Adrenal gland (tissue), 12 donors: ENCODE results near the gene AKT1S1. TPM values are rescaled to one million over a fixed set of nuclear protein-coding genes. Genes with fewer than 3 reads are reported as not detected.

ENCODE experiments used
- DNase-seq, 7 donors: peaks; one replicate each; pipeline ENCODE4 v3.0.0-alpha.2; 2019 to 2020
- H3K27ac ChIP-seq, 5 donors: fragments of 200-600 bp; sonication (generic) in 4 of 5; 1 replicate in 3 of 5; 2 replicates in 2 of 5; pipeline versions ENCODE4 v1.5.1 to v1.8.0; 2016 to 2020; ENCODE audit warnings: mild to moderate bottlenecking in 1 of 5
- H3K27me3 ChIP-seq: fragments of 200-600 bp; 2 replicates; pipeline ENCODE4 v1.8.0; 2021
- H3K36me3 ChIP-seq, 2 donors: fragments of 200-600 bp; replicated peaks in 1 of 2; 1 replicate in 1 of 2; 2 replicates in 1 of 2; pipeline versions ENCODE4 v1.5.1 to v1.8.0; 2018 to 2022
- H3K4me1 ChIP-seq, 2 donors: fragments of 200-600 bp; replicated peaks in 1 of 2; 1 replicate in 1 of 2; 2 replicates in 1 of 2; pipeline versions ENCODE4 v1.5.1 to v1.8.0; 2018 to 2021
- H3K4me3 ChIP-seq, 4 donors: fragments of 200-600 bp; sonication (generic) in 3 of 4; one replicate each; pipeline ENCODE4 v1.5.1; 2016 to 2018
- H3K9me3 ChIP-seq, 3 donors: fragments of 200-600 bp; sonication (generic) in 1 of 3; replicated peaks in 1 of 3; 1 replicate in 2 of 3; 2 replicates in 1 of 3; pipeline versions ENCODE4 v1.5.1 to v1.8.0; 2016 to 2021
- CTCF ChIP-seq, 6 experiments: fragments of 450-650 bp in 4 of 6; fragments of 200-600 bp in 2 of 6; sonication (generic) in 1 of 6; IDR thresholded peaks; 1 replicate in 5 of 6; 2 replicates in 1 of 6; pipeline versions ENCODE4 v1.5.1 to v1.8.0; 2016 to 2021; ENCODE audit warnings: antibody characterized with exemption in 6 of 6, mild to moderate bottlenecking in 2 of 6, moderate library complexity in 1 of 6
- POLR2A ChIP-seq, 2 donors: fragments of 450-650 bp; IDR thresholded peaks; one replicate each; pipeline ENCODE4 v1.6.1; 2017; ENCODE audit warnings: antibody characterized with exemption in 2 of 2, mild to moderate bottlenecking in 2 of 2, moderate library complexity in 1 of 2
- WGBS, 4 donors: extraction: QIAGEN DNeasy Blood & Tissue Kit in 2 of 4; methylation state at CpG; one replicate each; pipeline versions ENCODE4 v1.1.5 to v1.1.7; 2013 to 2017; 5-methylcytosine and 5-hydroxymethylcytosine counted together
- intact Hi-C, 2 donors: fragments of 100-400 bp; cut with DNase I; formaldehyde crosslinking; loops; one replicate each; pipeline versions ENCODE4 v1.14.1 to v1.15.0; 2022 to 2023
- polyA plus RNA-seq, 3 donors: library from polyadenylated mRNA; stranded (reverse); fragments of 200-250 nt in 2 of 3; fragments of 350-450 nt in 1 of 3; fragmentation: Illumina TruSeq in 1 of 3; extraction: RNeasy Lipid Tissue Mini Kit (QIAGEN cat#74804) in 1 of 3; gene quantifications; one replicate each; pipeline ENCODE4 v1.2.3, GENCODE V29; 2013 to 2014
- total RNA-seq, 9 donors: library from RNA; depleted of rRNA in 4 of 9; stranded (reverse); fragments of >200 nt in 4 of 9; fragments of 120-200 nt in 1 of 9; fragmentation: NEBNext Ultra II Directional in 1 of 9; extraction: Animal tissue kit (Norgen Biotek cat#: 25700) in 1 of 9; gene quantifications; one replicate each; pipeline versions ENCODE4 v1.1.0 to v1.2.4, GENCODE V29; 2013 to 2023
- donor health status: healthy with polysubstance abuse.
- donor health status: Bipolar disorder and iron deficiency.
- donor health status: DM: yes; HTN: yes; CAD: no.
- donor health status: DM: no; HTN: no; CAD: no.
- donor health status: DM: no; HTN: no; CAD: no.
- donor health status: DM: yes; HTN: yes; CAD: no.

Gene AKT1S1
- total and polyA plus RNA-seq, 12 donors = 19.8 to 89.6 (median 59.1) TPM

GRCh38 chr19:49829200-49829599 lies 48.0 kb downstream of the AKT1S1 start:
- no peaks in the 10 kb centered on the region for H3K9me3 ChIP-seq
- WGBS, 4 donors = 83 to 93% (median 91%) methylated on average over 6 to 8 of the region's 8 CpGs
- H3K27me3 ChIP-seq = no peaks in the 10 kb centered on the region
- DNase-seq = no peak
- no peak overlapping the region for H3K4me3 ChIP-seq
- H3K36me3 ChIP-seq = peaks cover 0 to 64% of the 10 kb centered on the region in 2 donors
- peaks cover 4 to 9% of the 10 kb centered on the region in 2 donors for H3K4me1 ChIP-seq
- TF ChIP-seq POLR2A (IDR thresholded peaks at IDR 0.05) (no peak), CTCF (IDR thresholded peaks at IDR 0.05) (no peak)
- H3K27ac ChIP-seq = no peak overlapping the region
- intact Hi-C loops = no loop called here

- Histone ChIP-seq H3K27ac (peak overlapping the region in 2 of 5 donors; percentile 13 to 37), H3K27me3 (no peaks in the 10 kb centered on the region), H3K4me3 (no peak overlapping the region), H3K36me3 (peaks cover 0 to 58% of the 10 kb centered on the region in 2 donors), H3K9me3 (no peaks in the 10 kb centered on the region), H3K4me1 (peaks cover 4 to 9% of the 10 kb centered on the region in 2 donors)
- TF ChIP-seq CTCF (IDR thresholded peaks at IDR 0.05) (no peak), POLR2A (IDR thresholded peaks at IDR 0.05) (no peak)
- DNase-seq = peak in 2 of 7 donors; percentile 51 to 55
- WGBS, 4 donors = 44 to 86% (median 55%) methylated on average over 13 to 14 of the region's 14 CpGs
- intact Hi-C loops = no loop called here
Measured at GRCh38 chr19:49827034-49827433, 50.1 kb downstream of the AKT1S1 start.

GRCh38 chr19:49824662-49825061 lies 52.5 kb downstream of the AKT1S1 start:
- TF ChIP-seq CTCF (IDR thresholded peaks at IDR 0.05) (no peak), POLR2A (IDR thresholded peaks at IDR 0.05) (no peak)
- Histone ChIP-seq H3K27ac (no peak overlapping the region), H3K36me3 (peaks cover 0 to 34% of the 10 kb centered on the region in 2 donors), H3K4me1 (peaks cover 21 to 28% of the 10 kb centered on the region in 2 donors), H3K4me3 (no peak overlapping the region), H3K9me3 (no peaks in the 10 kb centered on the region), H3K27me3 (no peaks in the 10 kb centered on the region)
- DNase-seq = no peak
- WGBS, 4 donors = 75 to 85% (median 83%) methylated on average over 5 to 6 of the region's 6 CpGs
- intact Hi-C loops = no loop called here

- no peak overlapping the region for H3K27ac ChIP-seq
- peaks cover 0 to 22% of the 10 kb centered on the region in 2 donors for H3K36me3 ChIP-seq
- intact Hi-C loops = no loop called here
Measured at GRCh38 chr19:49823472-49823871, 53.7 kb downstream of the AKT1S1 start.

More at GRCh38 chr19:49823472-49823871, 53.7 kb downstream of the AKT1S1 start:
- Histone ChIP-seq H3K4me3 (no peak overlapping the region), H3K9me3 (no peaks in the 10 kb centered on the region), H3K27me3 (no peaks in the 10 kb centered on the region), H3K4me1 (peaks cover 30 to 37% of the 10 kb centered on the region in 2 donors)
- no peak for DNase-seq
- TF ChIP-seq POLR2A (IDR thresholded peaks at IDR 0.05) (no peak), CTCF (IDR thresholded peaks at IDR 0.05) (no peak)
- WGBS, 4 donors = 86 to 92% (median 86%) methylated on average over 11 to 12 of the region's 12 CpGs
